HG03354 (cell line): Measurements from ENCODE around the gene USP33.
"Not testable (repeated sequence)": the region's sequence is repeated elsewhere in the genome, so short reads cannot be mapped to it uniquely, and the experiment has no call there.

ENCODE experiments used
- ATAC-seq: cut with Tn5 transposase; IDR thresholded peaks from one replicate; pipeline ENCODE4 v1.9.1; 2021; ENCODE audit warnings: mild to moderate bottlenecking; ENCODE audit not compliant: unreplicated experiment, poor library complexity, severe bottlenecking

Gene USP33

DNA sequence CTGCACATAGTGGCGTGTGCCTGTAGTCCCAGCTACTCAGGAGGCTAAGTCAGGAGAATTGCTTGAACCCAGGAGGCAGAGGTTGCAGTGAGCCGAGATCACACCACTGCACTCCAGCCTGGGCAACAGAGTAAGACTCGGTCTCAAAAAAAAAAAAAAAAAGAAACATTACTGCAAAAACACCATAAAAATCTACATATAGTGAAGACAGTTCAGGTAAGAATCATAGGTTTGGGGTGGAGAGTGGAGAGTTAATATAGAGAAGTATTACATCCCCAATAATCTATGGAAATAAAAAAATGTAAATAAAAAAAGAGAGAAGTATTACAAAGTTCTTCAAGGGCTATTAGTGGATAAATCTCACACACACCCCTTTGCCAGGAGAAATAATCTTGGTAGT is 84.8 kb downstream of the USP33 start:
- ATAC-seq: not testable (repeated sequence)

DNA sequence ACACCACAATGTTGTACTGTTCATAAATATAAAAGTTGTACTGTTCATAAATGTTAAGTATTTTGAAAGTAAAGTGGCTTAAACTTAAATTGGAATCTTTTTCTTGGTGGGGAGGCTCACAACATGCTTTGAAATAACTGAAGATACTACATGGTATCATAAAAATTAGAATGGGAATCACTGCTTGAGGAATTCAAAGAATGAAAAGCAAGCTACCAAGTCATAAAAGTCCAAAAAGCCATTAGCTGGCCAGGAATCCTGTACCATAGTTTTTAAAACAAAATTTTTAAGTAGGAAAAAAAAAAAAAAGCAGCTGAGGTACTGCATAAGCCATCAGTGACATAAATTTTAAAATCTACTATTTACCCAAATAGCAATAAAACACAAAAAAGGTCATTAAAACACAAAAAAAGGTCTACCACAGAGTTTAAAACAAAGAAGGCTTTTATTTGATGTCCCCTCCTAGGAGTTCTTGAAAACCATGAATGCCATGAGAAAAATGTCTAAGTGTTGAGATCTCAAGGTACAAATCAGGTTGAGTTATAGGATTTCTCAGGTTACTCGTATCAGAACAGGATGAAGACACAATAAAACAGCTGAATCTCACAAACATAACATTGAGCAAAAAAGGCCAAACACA is 85.8 kb downstream of the USP33 start:
- ATAC-seq: no peak

GRCh38 chr1:77673030-77673429 is 86.6 kb downstream of the USP33 start:
- ATAC-seq: no peak

GRCh38 chr1:77672374-77672773 is 87.3 kb downstream of the USP33 start:
- no peak for ATAC-seq

DNA sequence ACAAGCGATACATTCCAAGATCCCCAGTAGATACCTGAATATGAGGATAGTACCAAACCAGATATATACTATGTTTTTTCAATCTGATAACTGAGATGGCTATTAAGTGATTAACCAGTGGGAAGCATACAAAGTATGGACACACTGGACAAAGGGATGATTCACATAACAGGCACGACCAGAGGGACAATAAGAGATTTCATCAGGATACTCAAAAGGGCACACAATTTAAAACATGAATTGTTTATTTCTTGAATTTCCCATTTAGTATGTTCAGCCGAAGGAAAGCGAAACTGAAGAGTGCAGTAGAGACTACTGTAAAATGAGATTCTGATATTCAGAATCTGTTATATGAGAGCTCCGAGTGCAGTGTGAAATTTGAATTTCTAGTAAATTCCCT is 87.8 kb downstream of the USP33 start:
- ATAC-seq: no peak

GRCh38 chr1:77670330-77670729 is 89.3 kb downstream of the USP33 start:
- peak; percentile 63 for ATAC-seq

GRCh38 chr1:77668924-77669449 is 90.7 kb downstream of the USP33 start:
- ATAC-seq: no peak

DNA sequence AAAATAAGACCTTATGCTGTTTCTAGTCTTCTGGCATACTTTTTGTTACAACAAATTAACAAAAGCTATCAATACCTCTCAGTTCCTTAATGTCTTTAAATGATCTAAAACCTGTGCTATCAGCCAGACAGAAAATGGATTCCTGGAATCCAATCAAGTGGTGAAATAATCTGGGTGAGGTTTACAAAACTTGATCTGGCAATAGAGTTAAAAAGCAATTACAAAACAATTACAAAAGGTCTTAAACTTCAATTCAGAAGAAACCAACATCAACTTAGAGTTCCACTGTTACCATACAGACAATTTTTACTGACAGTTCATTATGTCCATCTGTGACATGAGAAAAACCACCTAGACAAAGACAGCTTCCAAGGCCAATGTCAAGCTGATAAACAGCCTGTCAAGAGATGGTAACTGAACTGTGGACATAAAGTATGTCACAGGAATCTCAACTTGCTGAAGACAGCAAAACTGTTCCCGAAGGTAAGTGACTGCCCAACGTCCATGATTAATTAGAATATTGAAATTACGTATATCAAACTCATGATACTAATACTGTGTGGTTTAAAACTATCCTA is 94.6 kb downstream of the USP33 start:
- ATAC-seq: no peak

DNA sequence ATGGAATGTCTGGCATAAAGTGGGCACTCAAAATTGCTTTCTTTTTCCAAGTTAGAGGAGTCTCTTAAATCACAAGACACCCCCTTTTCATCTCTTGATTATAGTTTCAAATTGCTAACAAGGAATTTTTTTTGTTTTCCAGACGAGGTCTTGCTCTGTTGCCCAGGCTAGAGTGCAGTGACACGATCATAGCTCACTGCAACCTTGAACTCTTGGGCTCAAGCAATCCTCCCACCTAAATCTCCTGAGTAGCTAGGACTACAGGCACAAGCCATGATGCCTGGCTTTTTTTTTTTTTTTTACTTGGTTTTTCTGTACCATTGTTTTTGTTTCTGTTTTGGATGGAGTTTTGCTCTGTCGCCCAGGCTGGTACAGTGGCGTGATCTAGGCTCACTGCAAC is 98.0 kb downstream of the USP33 start:
- ATAC-seq: no peak

DNA sequence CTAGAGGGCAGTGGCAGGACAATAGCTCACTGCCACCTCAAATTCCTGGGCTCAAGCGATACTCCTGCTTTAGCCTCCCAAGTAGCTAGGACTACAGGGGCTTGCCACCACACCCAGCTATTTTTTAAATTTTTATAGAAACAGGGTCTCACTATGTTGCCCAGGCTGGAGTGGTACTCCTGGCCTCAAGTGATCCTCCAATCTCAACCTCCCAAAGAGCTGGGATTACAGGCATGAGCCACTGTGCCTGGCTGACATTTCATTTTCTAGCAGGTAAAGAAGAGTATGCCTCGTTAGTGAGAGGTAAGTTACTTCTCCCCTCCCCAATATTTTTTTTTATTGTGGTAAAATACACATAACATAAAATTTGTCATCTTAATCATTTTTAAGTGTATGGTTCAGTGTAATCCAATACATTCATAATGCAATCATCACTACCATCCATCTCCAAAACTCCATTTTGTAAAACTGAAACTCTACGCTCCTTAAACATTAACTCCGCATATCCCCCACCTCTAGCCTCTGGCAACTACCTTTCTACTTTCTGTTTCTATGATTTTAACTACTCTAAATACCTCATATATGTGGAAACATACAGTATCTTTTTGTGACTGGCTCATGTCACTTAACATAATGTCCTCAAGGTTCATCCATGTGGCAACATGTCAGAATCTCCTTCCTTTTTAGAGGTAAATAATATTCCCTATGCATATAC is 99.6 kb downstream of the USP33 start:
- peak; percentile 78 for ATAC-seq

DNA sequence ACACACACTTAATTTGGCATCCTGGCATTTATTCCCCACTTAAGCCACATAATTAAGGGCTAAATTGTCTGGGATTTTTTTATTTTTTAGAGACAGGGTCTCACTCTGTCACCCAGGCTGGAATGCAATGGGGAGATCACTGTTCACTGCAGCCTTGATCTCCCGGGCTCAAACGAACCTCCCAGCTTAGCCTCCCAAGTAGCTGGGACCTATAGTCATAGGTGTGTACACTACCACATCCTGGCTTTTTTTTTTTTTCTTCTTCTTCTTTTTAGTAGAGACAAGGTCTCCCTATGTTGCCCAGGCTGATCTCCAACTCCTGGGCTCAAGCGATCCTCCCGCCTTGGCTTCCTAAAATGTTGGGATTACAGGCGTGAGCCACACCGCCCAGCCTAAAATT is 101.4 kb downstream of the USP33 start:
- no peak for ATAC-seq

- no peak for ATAC-seq
Observed at GRCh38 chr1:77655431-77655974, 104.1 kb downstream of the USP33 start.

GRCh38 chr1:77652970-77653516 is 106.6 kb downstream of the USP33 start:
- ATAC-seq: no peak

- no peak for ATAC-seq
Observed at GRCh38 chr1:77652268-77652667, 107.4 kb downstream of the USP33 start.

GRCh38 chr1:77649127-77649526 is 110.5 kb downstream of the USP33 start:
- no peak for ATAC-seq

GRCh38 chr1:77646224-77646623 is 113.4 kb downstream of the USP33 start:
- not testable (repeated sequence) for ATAC-seq
